Activated CD8-positive, alpha-beta memory T cell treated with anti-CD3 and anti-CD28 coated beads, Interleukin-2, amount 50 U/mL, for 24 hours (primary cell): ENCODE results near the gene ANAPC1.
"Not testable (repeated sequence)": the region's sequence is repeated elsewhere in the genome, so short reads cannot be mapped to it uniquely, and the experiment has no call there.

Source experiments
- DNase-seq: peaks from one replicate; pipeline ENCODE4 v3.0.0-alpha.2; 2020; ENCODE audit errors: extremely low read depth

ANAPC1 gene

GRCh38 chr2:111883661-111884591, at the start of gene ANAPC1:
TSS of gene ANAPC1 (minus strand) at chr2:111884193. CDS start at chr2:111880825, 3,368 bp downstream.
- DNase-seq: peak; percentile 68

- no peak for DNase-seq
Measured at GRCh38 chr2:111932841-111933291, 48.9 kb upstream of the ANAPC1 start.

GRCh38 chr2:111930875-111931274, 46.9 kb upstream of the ANAPC1 start:
- no peak for DNase-seq

- DNase-seq: no peak
Measured at GRCh38 chr2:111930409-111930808, 46.4 kb upstream of the ANAPC1 start.

- no peak for DNase-seq
Measured at GRCh38 chr2:111927723-111928122, 43.7 kb upstream of the ANAPC1 start.

- no peak for DNase-seq
Measured at GRCh38 chr2:111924617-111925107, 40.7 kb upstream of the ANAPC1 start.

GRCh38 chr2:111923276-111923804, 39.3 kb upstream of the ANAPC1 start:
- no peak for DNase-seq

- no peak for DNase-seq
Measured at GRCh38 chr2:111919794-111920608, 36.0 kb upstream of the ANAPC1 start.

GRCh38 chr2:111919365-111919764, 35.4 kb upstream of the ANAPC1 start:
- DNase-seq: no peak

GRCh38 chr2:111918383-111918806, 34.4 kb upstream of the ANAPC1 start:
- DNase-seq: no peak

GRCh38 chr2:111917106-111917505, 33.1 kb upstream of the ANAPC1 start:
- no peak for DNase-seq

- no peak for DNase-seq
Measured at GRCh38 chr2:111912547-111912946, 28.6 kb upstream of the ANAPC1 start.

GRCh38 chr2:111911295-111911977, 27.4 kb upstream of the ANAPC1 start:
- DNase-seq: not testable (repeated sequence)

- DNase-seq: no peak
Measured at GRCh38 chr2:111910609-111911277, 26.8 kb upstream of the ANAPC1 start.

GRCh38 chr2:111909997-111910396, 26.0 kb upstream of the ANAPC1 start:
- DNase-seq: not testable (repeated sequence)

GRCh38 chr2:111909079-111909478, 25.1 kb upstream of the ANAPC1 start:
- no peak for DNase-seq

GRCh38 chr2:111908578-111908977, 24.6 kb upstream of the ANAPC1 start:
- no peak for DNase-seq

- DNase-seq: no peak
Measured at GRCh38 chr2:111905990-111906735, 22.2 kb upstream of the ANAPC1 start.

GRCh38 chr2:111905475-111905869, 21.5 kb upstream of the ANAPC1 start:
- not testable (repeated sequence) for DNase-seq
